Mesothelial cell of epicardium (in vitro differentiated cells): Measurements from ENCODE around the gene ARFGEF3. TPM values are rescaled to one million over a fixed set of nuclear protein-coding genes. Genes with fewer than 3 reads are reported as not detected.

Source experiments
- DNase-seq, 2 experiments: peaks; one replicate each; pipeline ENCODE4 v3.0.0; 2021; ENCODE audit warnings: low spot score in 2 of 2; ENCODE audit not compliant: unreplicated experiment in 2 of 2
- H3K27ac Mint-ChIP-seq: 2 replicates; pipeline ENCODE4 v1.8.0; 2021; ENCODE audit warnings: mixed read lengths
- H3K27me3 Mint-ChIP-seq: 2 replicates; pipeline ENCODE4 v1.8.0; 2021; ENCODE audit warnings: low read depth, mixed read lengths
- H3K36me3 Mint-ChIP-seq: 2 replicates; pipeline ENCODE4 v1.8.0; 2021; ENCODE audit warnings: mixed read lengths
- H3K4me1 Mint-ChIP-seq: 2 replicates; pipeline ENCODE4 v1.8.0; 2021; ENCODE audit warnings: mixed read lengths
- H3K4me3 Mint-ChIP-seq: 2 replicates; pipeline ENCODE4 v1.8.0; 2021; ENCODE audit warnings: mild to moderate bottlenecking, moderate library complexity, mixed read lengths
- H3K9me3 Mint-ChIP-seq: 2 replicates; pipeline ENCODE4 v1.8.0; 2021; ENCODE audit warnings: mixed read lengths
- total RNA-seq: library from RNA; stranded (reverse); gene quantifications from 3 replicates; pipeline ENCODE4 v1.2.1, GENCODE V29; 2021
- TF ChIP-seq, protein P1 (sequence below): fragments of 200-600 bp; sonication (generic); IDR thresholded peaks from one replicate; pipeline ENCODE4 v1.5.0; 2021; ENCODE audit warnings: antibody characterized with exemption; ENCODE audit not compliant: unreplicated experiment

The ARFGEF3 gene, protein sequence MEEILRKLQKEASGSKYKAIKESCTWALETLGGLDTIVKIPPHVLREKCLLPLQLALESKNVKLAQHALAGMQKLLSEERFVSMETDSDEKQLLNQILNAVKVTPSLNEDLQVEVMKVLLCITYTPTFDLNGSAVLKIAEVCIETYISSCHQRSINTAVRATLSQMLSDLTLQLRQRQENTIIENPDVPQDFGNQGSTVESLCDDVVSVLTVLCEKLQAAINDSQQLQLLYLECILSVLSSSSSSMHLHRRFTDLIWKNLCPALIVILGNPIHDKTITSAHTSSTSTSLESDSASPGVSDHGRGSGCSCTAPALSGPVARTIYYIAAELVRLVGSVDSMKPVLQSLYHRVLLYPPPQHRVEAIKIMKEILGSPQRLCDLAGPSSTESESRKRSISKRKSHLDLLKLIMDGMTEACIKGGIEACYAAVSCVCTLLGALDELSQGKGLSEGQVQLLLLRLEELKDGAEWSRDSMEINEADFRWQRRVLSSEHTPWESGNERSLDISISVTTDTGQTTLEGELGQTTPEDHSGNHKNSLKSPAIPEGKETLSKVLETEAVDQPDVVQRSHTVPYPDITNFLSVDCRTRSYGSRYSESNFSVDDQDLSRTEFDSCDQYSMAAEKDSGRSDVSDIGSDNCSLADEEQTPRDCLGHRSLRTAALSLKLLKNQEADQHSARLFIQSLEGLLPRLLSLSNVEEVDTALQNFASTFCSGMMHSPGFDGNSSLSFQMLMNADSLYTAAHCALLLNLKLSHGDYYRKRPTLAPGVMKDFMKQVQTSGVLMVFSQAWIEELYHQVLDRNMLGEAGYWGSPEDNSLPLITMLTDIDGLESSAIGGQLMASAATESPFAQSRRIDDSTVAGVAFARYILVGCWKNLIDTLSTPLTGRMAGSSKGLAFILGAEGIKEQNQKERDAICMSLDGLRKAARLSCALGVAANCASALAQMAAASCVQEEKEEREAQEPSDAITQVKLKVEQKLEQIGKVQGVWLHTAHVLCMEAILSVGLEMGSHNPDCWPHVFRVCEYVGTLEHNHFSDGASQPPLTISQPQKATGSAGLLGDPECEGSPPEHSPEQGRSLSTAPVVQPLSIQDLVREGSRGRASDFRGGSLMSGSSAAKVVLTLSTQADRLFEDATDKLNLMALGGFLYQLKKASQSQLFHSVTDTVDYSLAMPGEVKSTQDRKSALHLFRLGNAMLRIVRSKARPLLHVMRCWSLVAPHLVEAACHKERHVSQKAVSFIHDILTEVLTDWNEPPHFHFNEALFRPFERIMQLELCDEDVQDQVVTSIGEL (N-terminal part only)
- total RNA-seq, result 6.1 to 6.3 TPM (median 6.1 TPM) in 3 replicates

DNA sequence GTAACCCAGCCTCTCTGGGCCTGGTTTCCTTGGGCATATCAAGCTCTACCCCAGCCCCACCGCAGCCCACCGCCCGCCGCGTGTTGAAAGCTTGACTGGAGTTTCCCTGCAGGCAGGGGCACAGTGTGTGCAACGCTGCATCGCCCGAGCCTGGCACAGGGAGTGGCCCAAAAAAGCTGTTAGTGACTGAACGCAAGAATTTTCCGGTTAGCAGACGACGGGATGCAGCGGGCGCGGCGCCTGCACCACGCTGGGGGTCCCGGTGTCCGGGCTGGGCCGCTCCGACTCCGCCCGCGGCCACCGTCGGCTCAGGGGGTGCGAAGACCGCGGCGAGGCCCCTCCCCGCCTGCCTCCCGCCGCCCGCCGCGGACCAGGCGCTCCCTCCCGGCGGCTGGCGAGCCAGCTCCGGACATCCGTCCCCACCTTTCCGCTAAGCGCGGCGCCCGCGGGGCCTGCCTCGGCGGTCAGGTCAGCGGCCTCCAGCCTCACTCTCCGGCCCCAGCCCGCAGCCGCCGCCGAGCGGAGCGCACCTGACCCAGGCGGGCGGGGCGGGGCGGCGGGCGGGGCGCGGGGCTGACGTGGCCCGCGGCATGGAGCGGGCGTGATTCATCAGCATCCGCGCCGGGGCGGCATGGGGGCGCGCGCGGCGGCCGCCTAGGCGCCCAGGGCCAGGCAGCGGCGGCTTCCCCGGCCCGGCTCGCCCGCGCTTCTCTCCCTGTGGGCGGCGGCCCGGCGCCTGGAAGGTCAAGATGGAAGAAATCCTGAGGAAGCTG is at the start of gene ARFGEF3:
Gene ARFGEF3 (plus strand): TSS at position 602 of the 773 bp plus-strand sequence. CDS start 148 bp downstream, at position 750.
- H3K27me3 Mint-ChIP-seq, result peaks cover 67% of the 10 kb centered on the region
- peak within 1 kb of the TSS; percentile 77 for H3K4me3 Mint-ChIP-seq
- H3K36me3 Mint-ChIP-seq, result no peaks in the 10 kb centered on the region
- TF ChIP-seq, protein P1, sequence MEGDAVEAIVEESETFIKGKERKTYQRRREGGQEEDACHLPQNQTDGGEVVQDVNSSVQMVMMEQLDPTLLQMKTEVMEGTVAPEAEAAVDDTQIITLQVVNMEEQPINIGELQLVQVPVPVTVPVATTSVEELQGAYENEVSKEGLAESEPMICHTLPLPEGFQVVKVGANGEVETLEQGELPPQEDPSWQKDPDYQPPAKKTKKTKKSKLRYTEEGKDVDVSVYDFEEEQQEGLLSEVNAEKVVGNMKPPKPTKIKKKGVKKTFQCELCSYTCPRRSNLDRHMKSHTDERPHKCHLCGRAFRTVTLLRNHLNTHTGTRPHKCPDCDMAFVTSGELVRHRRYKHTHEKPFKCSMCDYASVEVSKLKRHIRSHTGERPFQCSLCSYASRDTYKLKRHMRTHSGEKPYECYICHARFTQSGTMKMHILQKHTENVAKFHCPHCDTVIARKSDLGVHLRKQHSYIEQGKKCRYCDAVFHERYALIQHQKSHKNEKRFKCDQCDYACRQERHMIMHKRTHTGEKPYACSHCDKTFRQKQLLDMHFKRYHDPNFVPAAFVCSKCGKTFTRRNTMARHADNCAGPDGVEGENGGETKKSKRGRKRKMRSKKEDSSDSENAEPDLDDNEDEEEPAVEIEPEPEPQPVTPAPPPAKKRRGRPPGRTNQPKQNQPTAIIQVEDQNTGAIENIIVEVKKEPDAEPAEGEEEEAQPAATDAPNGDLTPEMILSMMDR, result no peak
- DNase-seq, result peak; percentile 32 to 49
- H3K27ac Mint-ChIP-seq, result no peak within 1 kb of the TSS
- H3K9me3 Mint-ChIP-seq, result no peaks in the 10 kb centered on the region
- peaks cover 14% of the 10 kb centered on the region for H3K4me1 Mint-ChIP-seq

DNA sequence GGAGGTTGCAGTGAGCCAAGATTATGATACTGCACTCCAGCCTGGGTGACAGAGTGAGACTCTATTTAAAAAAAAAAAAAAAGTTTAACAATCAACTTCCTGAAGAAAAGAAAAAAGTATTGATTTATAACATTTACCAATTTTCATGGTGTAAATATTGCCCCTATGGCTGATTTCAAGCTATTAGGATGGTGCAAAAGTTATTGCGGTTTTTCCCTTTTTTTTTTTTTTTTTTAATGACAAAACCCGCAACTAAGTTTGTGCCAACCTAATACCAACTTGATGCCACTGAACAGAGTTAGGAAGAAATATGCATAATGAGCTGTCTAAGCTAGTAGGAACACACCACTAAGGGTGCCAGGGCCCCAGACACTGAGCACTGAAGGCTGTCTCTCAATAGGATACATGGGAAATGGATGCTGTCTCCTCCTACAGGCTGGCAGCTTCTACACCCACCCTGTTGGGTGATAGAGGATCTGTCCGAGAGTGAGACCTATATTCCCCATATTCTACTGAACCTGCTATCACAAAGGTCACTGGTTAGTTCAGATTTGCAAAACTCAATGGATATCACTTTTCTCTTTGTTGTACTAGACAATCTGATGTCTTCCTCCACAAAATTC is 48.0 kb upstream of the ARFGEF3 start:
- H3K27ac Mint-ChIP-seq, result no peak overlapping the region
- peaks cover 3% of the 10 kb centered on the region for H3K9me3 Mint-ChIP-seq
- TF ChIP-seq, protein P1, result no peak
- peaks cover 19% of the 10 kb centered on the region for H3K27me3 Mint-ChIP-seq
- no peaks in the 10 kb centered on the region for H3K36me3 Mint-ChIP-seq
- DNase-seq, result no peak
- peaks cover 17% of the 10 kb centered on the region for H3K4me1 Mint-ChIP-seq
- H3K4me3 Mint-ChIP-seq, result no peak overlapping the region

DNA sequence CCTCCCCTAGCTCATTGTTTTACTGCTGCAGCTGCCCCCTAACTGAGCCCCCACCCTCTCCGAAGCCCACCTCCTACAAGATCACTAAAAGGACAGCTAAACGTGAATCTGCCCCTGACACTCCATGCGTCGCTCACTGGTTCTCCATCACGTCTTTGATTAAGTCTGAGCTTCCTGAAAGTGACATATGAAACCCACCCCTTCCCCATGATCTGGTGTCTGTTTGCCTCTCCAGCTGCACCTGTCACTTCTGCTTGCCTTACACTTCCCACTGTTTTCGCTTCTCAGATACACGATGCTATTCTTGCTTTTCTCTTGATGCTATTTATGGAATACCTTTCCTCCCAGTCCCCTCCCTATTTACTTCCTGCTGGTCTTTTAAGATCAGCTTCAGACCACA is 46.5 kb upstream of the ARFGEF3 start:
- no peak for DNase-seq
- Mint-ChIP-seq H3K27ac (no peak overlapping the region), H3K9me3 (peaks cover 12% of the 10 kb centered on the region), H3K27me3 (peaks cover 19% of the 10 kb centered on the region), H3K4me3 (no peak overlapping the region), H3K36me3 (no peaks in the 10 kb centered on the region), H3K4me1 (peaks cover 14% of the 10 kb centered on the region)
- TF ChIP-seq, protein P1, result no peak

DNA sequence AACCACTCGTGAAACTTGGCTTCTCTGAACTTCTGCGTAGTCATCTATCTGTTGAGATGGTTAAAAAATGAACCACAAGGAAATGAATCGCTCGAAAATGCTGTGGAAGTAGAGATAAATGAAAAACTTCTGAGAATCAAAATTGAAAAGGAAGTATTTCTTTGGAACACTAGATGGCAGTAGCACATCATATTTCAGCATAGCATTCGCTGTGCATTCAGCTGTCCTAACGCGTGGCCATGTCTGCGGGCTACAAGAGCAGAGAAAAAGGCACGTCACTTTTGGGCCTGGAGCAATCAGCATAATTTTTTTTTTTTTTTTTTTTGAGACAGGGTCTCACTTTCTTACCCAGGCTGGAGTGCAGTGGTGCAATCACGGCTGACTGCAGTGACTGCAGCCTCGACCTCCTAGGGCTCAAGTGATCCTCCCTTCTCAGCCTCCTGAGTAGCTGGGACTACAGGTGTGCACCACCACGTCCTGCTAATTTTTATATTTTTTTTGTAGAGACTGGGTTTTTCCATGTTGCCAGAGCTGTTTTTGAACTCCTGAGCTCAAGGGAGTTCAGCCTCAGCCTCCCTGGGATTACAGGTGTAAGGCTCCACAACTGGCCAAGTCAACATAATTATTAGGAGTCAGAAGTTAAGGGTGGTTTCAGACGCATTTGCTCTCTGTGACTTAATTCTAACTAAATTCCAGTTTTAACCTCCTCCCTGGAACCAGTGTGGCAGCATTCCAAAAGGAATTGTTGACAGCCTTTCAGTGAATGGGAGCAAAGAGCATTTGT is 45.7 kb upstream of the ARFGEF3 start:
- TF ChIP-seq, protein P1, result peak; percentile 89
- no peaks in the 10 kb centered on the region for H3K36me3 Mint-ChIP-seq

More for the DNA sequence above, 45.7 kb upstream of the ARFGEF3 start:
- Mint-ChIP-seq H3K4me3 (no peak overlapping the region), H3K9me3 (peaks cover 12% of the 10 kb centered on the region), H3K27me3 (peaks cover 19% of the 10 kb centered on the region), H3K4me1 (peaks cover 20% of the 10 kb centered on the region), H3K27ac (no peak overlapping the region)
- DNase-seq, result no peak
